Panc1 (cell line): Measurements from ENCODE around the gene ATXN10. TPM values are rescaled to one million over a fixed set of nuclear protein-coding genes. Genes with fewer than 3 reads are reported as not detected.

Experiments
- ATAC-seq: fragments of 200-7000 bp; cut with Tn5 transposase; 2 replicates; pipeline ENCODE4 v1.9.1; 2020; ENCODE audit warnings: mild to moderate bottlenecking, moderate library complexity
- BruUV-seq: library from RNA; stranded (reverse); fragments of 400-500 nt; replicated peaks from 2 replicates; lab custom pipeline; 2021; lab: Mats Ljungman, UMichigan
- CTCF ChIA-PET: fragments of 300-600 bp; sonication (Branson Sonifier 250); formaldehyde crosslinking; loops from one replicate; lab custom pipeline; 2022; ENCODE audit warnings: antibody characterized with exemption; lab: Charles Lee
- POLR2A ChIA-PET: fragments of 300-600 bp; sonication (Branson Sonifier 250); formaldehyde crosslinking; loops from one replicate; lab custom pipeline; 2022; ENCODE audit warnings: antibody characterized with exemption; lab: Charles Lee
- DNase-seq: peaks from one replicate; pipeline ENCODE4 v3.0.0-alpha.2; 2010; ENCODE audit warnings: low read depth, low spot score
- H3K27ac ChIP-seq: 2 replicates; pipeline ENCODE4 v1.5.1; 2011; ENCODE audit warnings: mild to moderate bottlenecking, low read length, inconsistent platforms
- H3K27me3 ChIP-seq: fragments of 200-500 bp; sonication (Bioruptor generic); 2 replicates; pipeline ENCODE4 v1.6.0; 2014; ENCODE audit warnings: low read length, inconsistent platforms; ENCODE audit not compliant: control insufficient read depth, insufficient read depth
- H3K36me3 ChIP-seq: fragments of 200-500 bp; sonication (Bioruptor generic); 2 replicates; pipeline ENCODE4 v1.5.1; 2014; ENCODE audit warnings: inconsistent platforms, mild to moderate bottlenecking, low read length, moderate library complexity; ENCODE audit not compliant: control insufficient read depth, insufficient read depth
- H3K4me1 ChIP-seq: 2 replicates; pipeline ENCODE4 v1.5.1; 2011; ENCODE audit warnings: inconsistent platforms, mild to moderate bottlenecking, low read length, moderate library complexity; ENCODE audit not compliant: control insufficient read depth, insufficient read depth
- H3K4me3 ChIP-seq, 2 experiments: 2 replicates each; pipeline ENCODE4 v1.5.1; 2011 to 2012; ENCODE audit warnings: low read depth in 2 of 2, low read length in 2 of 2, mild to moderate bottlenecking in 2 of 2, inconsistent platforms in 1 of 2, moderate library complexity in 1 of 2
- H3K9me3 ChIP-seq: fragments of 200-500 bp; sonication (Bioruptor generic); 2 replicates; pipeline ENCODE4 v1.5.1; 2014; ENCODE audit warnings: low read depth, mild to moderate bottlenecking, inconsistent platforms, low read length, moderate library complexity; ENCODE audit not compliant: control insufficient read depth, insufficient read depth
- CTCF ChIP-seq: fragments of 450-650 bp; IDR thresholded peaks from 2 replicates; pipeline ENCODE4 v1.5.1; 2017; ENCODE audit warnings: mild to moderate bottlenecking
- POLR2AphosphoS5 ChIP-seq: IDR thresholded peaks from 2 replicates; pipeline ENCODE4 v1.6.1; 2012; ENCODE audit warnings: mild to moderate bottlenecking, low read depth, low read length, moderate library complexity
- REST ChIP-seq, 2 experiments: IDR thresholded peaks; 2 replicates each; pipeline ENCODE4 v1.6.1; 2011 to 2012; ENCODE audit warnings: low read depth in 2 of 2, control low read depth in 1 of 2, low read length in 1 of 2, mild to moderate bottlenecking in 1 of 2, moderate library complexity in 1 of 2; ENCODE audit not compliant: insufficient read depth in 1 of 2
- SIN3A ChIP-seq: IDR thresholded peaks from 2 replicates; pipeline ENCODE4 v1.6.1; 2012; ENCODE audit warnings: low read depth, mild to moderate bottlenecking, low read length, moderate library complexity, borderline replicate concordance; ENCODE audit not compliant: insufficient read depth
- TCF7L2 ChIP-seq: IDR thresholded peaks from 2 replicates; pipeline ENCODE4 v1.6.1; 2011; ENCODE audit warnings: mild to moderate bottlenecking, low read depth, low read length, inconsistent platforms
- in situ Hi-C: cut with HindIII; loops from 2 replicates; pipeline ENCODE4 v1.10.0; 2016; ENCODE audit warnings: low sequenced_read_pairs, low pct_unique_long_range_greater_than_20kb
- intact Hi-C: fragments of 100-400 bp; cut with micrococcal nuclease; formaldehyde crosslinking; loops from one replicate; pipeline ENCODE4 v1.10.0; 2022; ENCODE audit not compliant: unreplicated experiment
- total RNA-seq: library from RNA; stranded (reverse); gene quantifications from one replicate; pipeline ENCODE4 v1.2.1, GENCODE V29; 2021; ENCODE audit not compliant: unreplicated experiment

The ATXN10 gene
- total RNA-seq, 1 experiment from 2014 or later, result 184 TPM

- in situ Hi-C loops, result no loop called here
- ATAC-seq (no peak), DNase-seq (no peak)
Observed at GRCh38 chr22:45867118-45867905, 195.7 kb downstream of the ATXN10 start.

More at GRCh38 chr22:45867118-45867905, 195.7 kb downstream of the ATXN10 start:
- intact Hi-C loops, result loop anchor here (10.0 kb wide), 1 partner anchor 57 kb away; no protein-coding TSS in a partner anchor
- no peak overlapping the region for H3K4me3 ChIP-seq
- POLR2A ChIA-PET, result no interaction called here
- H3K36me3 ChIP-seq, result no peaks in the 10 kb centered on the region
- TF ChIP-seq POLR2AphosphoS5 (no peak), SIN3A (no peak), TCF7L2 (no peak), CTCF (no peak), REST (IDR thresholded peaks at IDR 0.05; ENCODE audit: insufficient read depth in 1 of 2, low read depth in 2 of 2, low read length in 1 of 2) (no peak)
- H3K27ac ChIP-seq, result no peak overlapping the region
- H3K9me3 ChIP-seq, result no peaks in the 10 kb centered on the region
- CTCF ChIA-PET, result no interaction called here
- no TSS peak for BruUV-seq
- H3K4me1 ChIP-seq, result 0 out of 2 replicates have a peak, but pooled peaks cover 3% of the 10 kb centered on the region
- no peaks in the 10 kb centered on the region for H3K27me3 ChIP-seq
